Measurements from ENCODE around the gene TBCD. TPM values are rescaled to one million over a fixed set of nuclear protein-coding genes. Genes with fewer than 3 reads are reported as not detected.
"Not testable (repeated sequence)": the region's sequence is repeated elsewhere in the genome, so short reads cannot be mapped to it uniquely, and the experiment has no call there.

The TBCD gene
- total RNA-seq, 2 experiments from 2014 or later = 181 to 186 TPM

- Mint-ChIP-seq H3K4me1 (peaks cover 19% of the 10 kb centered on the region), H3K4me3 (no peak overlapping the region), H3K27me3 (no peaks in the 10 kb centered on the region), H3K36me3 (peaks cover 10% of the 10 kb centered on the region), H3K27ac (no peak overlapping the region), H3K9me3 (no peaks in the 10 kb centered on the region)
- DNase-seq (no peak), ATAC-seq (ENCODE audit: low read depth) (no peak)
- POLR2A ChIA-PET = no interaction called here
These were observed 4.3 kb downstream of the TBCD start for GRCh38 chr17:82756166-82756565.

- no peaks in the 10 kb centered on the region for H3K27me3 Mint-ChIP-seq
- ATAC-seq (ENCODE audit: low read depth) (no peak), DNase-seq (no peak)
- H3K4me1 Mint-ChIP-seq = peaks cover 3% of the 10 kb centered on the region
- peaks cover 21% of the 10 kb centered on the region for H3K36me3 Mint-ChIP-seq
- H3K27ac Mint-ChIP-seq = no peak overlapping the region
- POLR2A ChIA-PET = no interaction called here
- H3K9me3 Mint-ChIP-seq = no peaks in the 10 kb centered on the region
- H3K4me3 Mint-ChIP-seq = no peak overlapping the region
These were observed 13.5 kb downstream of the TBCD start for GRCh38 chr17:82765371-82765770.

- ATAC-seq (ENCODE audit: low read depth) (no peak), DNase-seq (no peak)
- Mint-ChIP-seq H3K27ac (no peak overlapping the region), H3K4me3 (no peak overlapping the region), H3K27me3 (no peaks in the 10 kb centered on the region), H3K4me1 (peaks cover 5% of the 10 kb centered on the region), H3K36me3 (peaks cover 19% of the 10 kb centered on the region), H3K9me3 (no peaks in the 10 kb centered on the region)
- POLR2A ChIA-PET = no interaction called here
These were observed 15.3 kb downstream of the TBCD start for GRCh38 chr17:82767041-82767754.

DNA sequence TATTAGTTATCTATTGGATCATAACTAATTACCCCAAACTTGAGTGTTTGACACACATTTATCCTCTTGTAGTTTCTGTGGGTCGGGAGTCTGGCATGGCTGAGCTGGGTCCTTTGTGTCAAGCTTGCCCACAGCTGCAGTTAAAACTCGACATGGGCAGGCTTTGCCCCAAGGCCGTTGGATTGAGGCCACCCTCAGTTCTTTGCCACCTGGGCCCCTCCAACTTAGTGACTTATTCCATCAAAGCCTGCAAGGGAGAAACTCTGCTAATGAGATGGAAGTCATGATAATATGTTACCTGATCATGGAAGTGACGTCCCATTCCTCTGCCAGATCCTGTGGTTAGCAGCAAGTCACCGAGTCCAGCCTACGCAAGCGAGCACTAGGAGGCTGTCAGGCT, 17.2 kb downstream of the TBCD start:
- POLR2A ChIA-PET = no interaction called here
- Mint-ChIP-seq H3K36me3 (peaks cover 21% of the 10 kb centered on the region), H3K4me3 (no peak overlapping the region), H3K4me1 (peaks cover 6% of the 10 kb centered on the region), H3K27me3 (no peaks in the 10 kb centered on the region), H3K27ac (no peak overlapping the region), H3K9me3 (no peaks in the 10 kb centered on the region)
- DNase-seq (no peak), ATAC-seq (ENCODE audit: low read depth) (no peak)

DNA sequence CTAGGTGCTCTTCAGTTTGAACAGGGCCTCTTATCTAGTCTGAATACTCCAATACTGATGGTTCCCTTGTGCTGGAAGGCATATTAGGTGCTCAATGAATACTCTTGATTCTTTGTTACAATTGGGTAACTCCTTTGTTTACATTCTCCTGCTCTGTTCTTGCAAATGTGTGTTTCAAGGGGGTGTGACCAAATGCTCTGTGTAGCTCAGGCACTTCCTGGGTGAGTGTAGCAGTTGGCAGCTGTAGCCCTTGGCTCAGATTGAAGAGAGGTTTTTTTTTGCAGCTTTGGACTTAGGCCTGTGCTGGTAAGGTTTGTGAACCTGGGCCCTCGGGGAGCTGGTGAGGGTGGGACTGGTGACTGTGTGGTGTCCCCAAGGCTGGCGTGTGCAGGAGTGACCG, 20.2 kb downstream of the TBCD start:
- H3K4me1 Mint-ChIP-seq = peaks cover 15% of the 10 kb centered on the region
- no peaks in the 10 kb centered on the region for H3K27me3 Mint-ChIP-seq
- DNase-seq = no peak
- no peak overlapping the region for H3K4me3 Mint-ChIP-seq
- ATAC-seq (ENCODE audit: low read depth) = no peak
- H3K27ac Mint-ChIP-seq = no peak overlapping the region
- H3K9me3 Mint-ChIP-seq = no peaks in the 10 kb centered on the region
- H3K36me3 Mint-ChIP-seq = peaks cover 21% of the 10 kb centered on the region
- POLR2A ChIA-PET = no interaction called here

GRCh38 chr17:82774456-82774855, 22.6 kb downstream of the TBCD start:
- not testable (repeated sequence) for DNase-seq; H3K27ac Mint-ChIP-seq; H3K27me3 Mint-ChIP-seq; ATAC-seq (ENCODE audit: low read depth); H3K9me3 Mint-ChIP-seq
- peaks cover 14% of the 10 kb centered on the region for H3K36me3 Mint-ChIP-seq
- POLR2A ChIA-PET = interaction anchor here (1.1 kb wide), 1 partner anchor 19 kb away, joined by 3 read pairs; no protein-coding TSS in a partner anchor
- H3K4me3 Mint-ChIP-seq = peak overlapping the region; percentile 68
- H3K4me1 Mint-ChIP-seq = peaks cover 19% of the 10 kb centered on the region

DNA sequence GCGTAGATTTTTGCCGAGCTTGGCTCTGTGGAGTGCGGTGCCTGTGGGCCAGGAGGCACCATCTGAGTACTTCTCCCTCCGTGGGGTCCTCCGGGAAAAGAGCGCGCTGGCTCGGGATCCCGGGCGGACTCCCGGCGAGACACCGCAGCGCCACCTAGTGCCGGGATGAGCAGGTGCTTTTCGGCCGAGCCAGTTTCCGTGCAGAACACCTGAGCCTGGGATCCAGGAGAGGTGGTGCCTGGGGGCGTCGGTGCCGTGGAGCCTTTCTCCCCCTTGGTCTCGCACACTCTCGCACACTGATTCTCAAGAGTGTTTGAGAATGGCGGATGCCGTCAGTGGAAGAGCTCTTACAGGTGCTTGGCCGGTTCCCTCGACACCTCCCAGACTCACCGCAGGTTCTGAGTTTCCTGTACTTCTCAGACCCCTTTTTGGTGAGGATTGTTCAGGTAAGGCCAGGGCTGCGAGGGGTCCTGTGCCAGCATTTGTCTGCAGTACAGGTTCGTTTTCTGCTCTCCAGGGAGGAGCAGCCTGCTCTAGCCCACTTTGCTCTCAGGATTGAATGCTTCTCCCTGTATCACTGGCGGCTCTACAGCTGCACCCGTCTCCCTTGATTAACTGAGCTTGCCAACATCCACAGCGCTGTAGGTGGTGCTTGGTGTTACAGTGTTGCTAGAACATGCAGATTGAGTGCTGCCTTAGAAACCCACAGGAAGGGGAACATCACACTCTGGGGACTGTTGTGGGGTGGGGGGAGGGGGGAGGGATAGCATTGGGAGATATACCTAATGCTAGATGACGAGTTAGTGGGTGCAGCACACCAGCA, 23.3 kb downstream of the TBCD start:
- H3K27me3 Mint-ChIP-seq = no peaks in the 10 kb centered on the region
- POLR2A ChIA-PET = interaction anchor here (1.1 to 2.0 kb wide), 2 partner anchors 20 to 425 kb away, joined by 3 to 8 read pairs; no protein-coding TSS in a partner anchor

GRCh38 chr17:82776454-82776853, 24.6 kb downstream of the TBCD start:
- DNase-seq (no peak), ATAC-seq (ENCODE audit: low read depth) (peak; percentile 73)
- Mint-ChIP-seq H3K4me1 (peaks cover 22% of the 10 kb centered on the region), H3K4me3 (peak overlapping the region; percentile 48), H3K36me3 (peaks cover 14% of the 10 kb centered on the region), H3K27ac (peak overlapping the region; percentile 75), H3K27me3 (no peaks in the 10 kb centered on the region), H3K9me3 (no peaks in the 10 kb centered on the region)
- POLR2A ChIA-PET = interaction anchor here (2.0 kb wide), 1 partner anchor 424 kb away, joined by 8 read pairs; no protein-coding TSS in a partner anchor

More for the DNA sequence above, 23.3 kb downstream of the TBCD start:
- Mint-ChIP-seq H3K27ac (peak overlapping the region; percentile 87), H3K36me3 (peaks cover 14% of the 10 kb centered on the region), H3K9me3 (no peaks in the 10 kb centered on the region), H3K4me3 (peak overlapping the region; percentile 68), H3K4me1 (peaks cover 21% of the 10 kb centered on the region)
- ATAC-seq (ENCODE audit: low read depth) (peak; percentile 84), DNase-seq (peak; percentile 70)

DNA sequence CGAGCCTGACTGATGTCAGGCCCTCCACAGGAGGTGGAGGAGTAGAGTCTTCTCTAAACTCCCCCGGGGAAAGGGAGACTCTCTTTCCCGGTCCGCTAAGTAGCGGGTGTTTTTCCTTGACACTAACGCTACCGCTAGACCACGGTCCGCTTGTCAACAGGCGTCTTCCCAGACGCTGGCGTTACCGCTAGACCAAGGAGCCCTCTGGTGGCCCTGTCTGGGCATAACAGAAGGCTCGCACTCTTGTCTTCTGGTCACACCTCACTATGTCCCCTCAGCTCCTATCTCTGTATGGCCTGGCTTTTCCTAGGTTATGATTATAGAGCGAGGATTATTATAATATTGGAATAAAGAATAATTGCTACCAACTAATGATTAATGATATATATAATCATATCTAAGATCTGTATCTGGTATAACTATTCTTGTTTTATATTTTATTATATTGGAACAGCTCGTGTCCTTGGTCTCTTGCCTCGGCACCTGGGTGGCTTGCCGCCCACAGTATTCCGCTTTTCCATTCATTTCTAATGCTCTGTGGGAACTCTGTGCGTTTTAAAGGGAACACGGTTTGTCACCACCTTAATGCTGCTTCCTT, 26.0 kb downstream of the TBCD start:
- ATAC-seq (ENCODE audit: low read depth); H3K4me3 Mint-ChIP-seq; H3K9me3 Mint-ChIP-seq; H3K27me3 Mint-ChIP-seq; H3K27ac Mint-ChIP-seq; DNase-seq: not testable (repeated sequence)
- Mint-ChIP-seq H3K4me1 (peaks cover 28% of the 10 kb centered on the region), H3K36me3 (peaks cover 14% of the 10 kb centered on the region)
- POLR2A ChIA-PET = interaction anchor here (1.0 kb wide), 1 partner anchor 1101 kb away, joined by 4 read pairs; no protein-coding TSS in a partner anchor

DNA sequence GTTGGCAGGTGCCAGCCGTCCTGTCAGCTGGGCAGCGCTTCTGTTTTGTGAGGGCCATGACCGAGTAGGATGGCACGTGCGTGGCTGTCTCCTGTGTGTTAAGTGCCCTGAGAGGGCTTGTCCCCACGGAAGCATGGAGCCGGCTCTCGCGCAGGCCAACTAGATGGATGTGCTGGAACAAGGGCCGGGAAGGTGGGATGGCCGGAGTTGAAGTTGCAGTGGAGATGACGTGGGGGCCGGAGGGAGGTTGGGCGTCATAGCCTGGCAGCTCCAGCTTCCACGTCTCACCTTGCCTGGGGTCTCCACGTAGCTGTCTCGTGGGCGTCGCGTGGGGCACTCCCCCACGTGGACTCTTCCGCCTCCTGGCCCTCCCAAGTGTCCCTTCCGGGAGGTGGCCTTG, 27.7 kb downstream of the TBCD start:
- Mint-ChIP-seq H3K36me3 (peaks cover 12% of the 10 kb centered on the region), H3K9me3 (no peaks in the 10 kb centered on the region), H3K27me3 (no peaks in the 10 kb centered on the region), H3K4me1 (peaks cover 28% of the 10 kb centered on the region), H3K27ac (no peak overlapping the region), H3K4me3 (no peak overlapping the region)
- ATAC-seq (ENCODE audit: low read depth) (no peak), DNase-seq (no peak)
- POLR2A ChIA-PET = no interaction called here

- peaks cover 12% of the 10 kb centered on the region for H3K36me3 Mint-ChIP-seq
- H3K4me1 Mint-ChIP-seq = peaks cover 27% of the 10 kb centered on the region
- no peaks in the 10 kb centered on the region for H3K27me3 Mint-ChIP-seq
- no peaks in the 10 kb centered on the region for H3K9me3 Mint-ChIP-seq
- no peak overlapping the region for H3K27ac Mint-ChIP-seq
- POLR2A ChIA-PET = interaction anchor here (0.6 kb wide), 1 partner anchor 99 kb away, joined by 4 read pairs; no protein-coding TSS in a partner anchor
- DNase-seq = no peak
- ATAC-seq (ENCODE audit: low read depth) = no peak
- H3K4me3 Mint-ChIP-seq = no peak overlapping the region
These were observed 28.3 kb downstream of the TBCD start for GRCh38 chr17:82780195-82780594.

GRCh38 chr17:82780971-82781893, 29.4 kb downstream of the TBCD start:
- H3K9me3 Mint-ChIP-seq = no peaks in the 10 kb centered on the region
- peaks cover 12% of the 10 kb centered on the region for H3K36me3 Mint-ChIP-seq
- DNase-seq (no peak), ATAC-seq (ENCODE audit: low read depth) (no peak)
- peaks cover 20% of the 10 kb centered on the region for H3K4me1 Mint-ChIP-seq
- POLR2A ChIA-PET = interaction anchor here (1.0 kb wide), 3 partner anchors 83 to 303 kb away, joined by 3 read pairs; no protein-coding TSS in a partner anchor
- H3K4me3 Mint-ChIP-seq = no peak overlapping the region
- H3K27me3 Mint-ChIP-seq = no peaks in the 10 kb centered on the region
- H3K27ac Mint-ChIP-seq = peak overlapping the region; percentile 42
